A549 (cell line): ENCODE measurements around the gene SMAD3. TPM values are rescaled to one million over a fixed set of nuclear protein-coding genes. Genes with fewer than 3 reads are reported as not detected.

ENCODE experiments used
- ATAC-seq, 2 experiments: fragments of 200-7000 bp in 1 of 2; fragments of >200 bp in 1 of 2; cut with Nextera tagmentation in 1 of 2; cut with Tn5 transposase in 1 of 2; 3 replicates each; pipeline versions ENCODE4 v1.8.0 to v1.9.1; 2018 to 2020; ENCODE audit warnings: mild to moderate bottlenecking in 1 of 2, moderate library complexity in 1 of 2
- CTCF ChIA-PET: fragments of 300-600 bp; sonication (Branson Sonifier 250); formaldehyde crosslinking; extraction: SDS; loops from one replicate; lab custom pipeline; 2021; ENCODE audit warnings: antibody characterized with exemption, inconsistent platforms; lab: Yijun Ruan, JAX
- POLR2A ChIA-PET: fragments of 350-600 bp; formaldehyde crosslinking; extraction: SDS; loops from one replicate; lab custom pipeline; 2021; ENCODE audit warnings: antibody characterized with exemption, inconsistent platforms; lab: Yijun Ruan, JAX
- DNase-seq, 2 experiments: peaks; one replicate each; pipeline versions ENCODE4 v3.0.0 to v3.0.0-alpha.2; 2011 to 2016; ENCODE audit warnings: low read depth in 1 of 2, low spot score in 1 of 2
- FAIRE-seq: peaks from 2 replicates; lab custom pipeline; 2011; peaks lifted over from hg19 to GRCh38; lab: Jason Lieb, UNC
- H3K27ac ChIP-seq, 2 experiments: fragments of >200 bp; sonication (Bioruptor Twin); formaldehyde crosslinking; 3 replicates each; pipeline ENCODE4 v1.5.1; 2016 to 2017
- H3K4me1 ChIP-seq: fragments of >200 bp; sonication (Bioruptor Twin); formaldehyde crosslinking; 3 replicates; pipeline ENCODE4 v1.6.1; 2016
- H3K4me2 ChIP-seq: fragments of >200 bp; sonication (Bioruptor Twin); formaldehyde crosslinking; 3 replicates; pipeline ENCODE4 v1.6.1; 2016
- H3K4me3 ChIP-seq: fragments of >200 bp; sonication (Bioruptor Twin); formaldehyde crosslinking; 3 replicates; pipeline ENCODE4 v1.5.1; 2016
- H3K9me3 ChIP-seq: fragments of >200 bp; sonication (Bioruptor Twin); formaldehyde crosslinking; 3 replicates; pipeline ENCODE4 v1.6.1; 2016
- CEBPB ChIP-seq, 2 experiments: fragments of >200 bp in 1 of 2; sonication (Bioruptor Twin) in 1 of 2; formaldehyde crosslinking in 1 of 2; IDR thresholded peaks; 2 replicates each; pipeline ENCODE4 v1.6.1; 2012 to 2016
- EHMT2 ChIP-seq: fragments of 200-600 bp; sonication (generic); IDR thresholded peaks from 2 replicates; pipeline ENCODE4 v1.6.1; 2016; ENCODE audit warnings: antibody characterized with exemption, low read depth, mild to moderate bottlenecking, moderate library complexity
- FOSB ChIP-seq: fragments of 250-450 bp; sonication (Bioruptor Pico); IDR thresholded peaks from 2 replicates; pipeline ENCODE4 v1.5.0; 2020; ENCODE audit warnings: mild to moderate bottlenecking, moderate library complexity
- JUN ChIP-seq, 2 experiments: fragments of >200 bp; sonication (Bioruptor Twin); formaldehyde crosslinking; IDR thresholded peaks; 2 replicates in 1 of 2; 3 replicates in 1 of 2; pipeline ENCODE4 v1.6.1; 2016 to 2017
- MAFK ChIP-seq: fragments of 450-650 bp; IDR thresholded peaks from 2 replicates; pipeline ENCODE4 v1.6.1; 2014; ENCODE audit not compliant: partially characterized antibody
- MAZ ChIP-seq: fragments of 150-350 bp; IDR thresholded peaks from 2 replicates; pipeline ENCODE4 v1.6.1; 2014; ENCODE audit warnings: antibody characterized with exemption, low read depth, low read length, borderline replicate concordance
- MYC ChIP-seq: IDR thresholded peaks from 2 replicates; pipeline ENCODE4 v1.6.1; 2012; ENCODE audit warnings: mild to moderate bottlenecking, inconsistent platforms, low read length, improper control_type of control experiment, borderline replicate concordance
- RARB ChIP-seq: fragments of 250-450 bp; sonication (Bioruptor Pico); IDR thresholded peaks from 2 replicates; pipeline ENCODE4 v1.8.0; 2021; ENCODE audit warnings: mild to moderate bottlenecking, moderate library complexity
- RFX5 ChIP-seq: fragments of 450-650 bp; IDR thresholded peaks from 2 replicates; pipeline ENCODE4 v1.7.1; 2014; ENCODE audit warnings: antibody characterized with exemption, mild to moderate bottlenecking, moderate library complexity
- SREBF2 ChIP-seq: fragments of 450-650 bp; IDR thresholded peaks from 2 replicates; pipeline ENCODE4 v1.6.1; 2014; ENCODE audit warnings: mild to moderate bottlenecking, moderate library complexity
- ZFP36 ChIP-seq: fragments of 450-650 bp; IDR thresholded peaks from 2 replicates; pipeline ENCODE4 v1.6.1; 2014; ENCODE audit warnings: borderline replicate concordance; ENCODE audit not compliant: partially characterized antibody
- ZNF302 ChIP-seq: fragments of 250-450 bp; sonication (Bioruptor Pico); IDR thresholded peaks from 2 replicates; pipeline ENCODE4 v1.9.0; 2021; ENCODE audit warnings: inconsistent platforms, mild to moderate bottlenecking, moderate library complexity
- ZSCAN20 ChIP-seq: fragments of 250-450 bp; sonication (Bioruptor Pico); IDR thresholded peaks from 2 replicates; pipeline ENCODE4 v1.8.0; 2022; ENCODE audit warnings: mild to moderate bottlenecking, moderate library complexity
- WGBS: methylation state at CpG from one replicate; pipeline ENCODE4 v1.1.6; 2017; ENCODE audit errors: missing lambda C conversion rate; 5-methylcytosine and 5-hydroxymethylcytosine counted together
- polyA plus RNA-seq, 4 experiments: library from polyadenylated mRNA; depleted of rRNA in 3 of 4; stranded (reverse); fragments of >200 nt; fragmentation: RNase III in 1 of 4; extraction: RNeasy Plus Mini Kit Qiagen cat#74134 plus additional on column Dnase treatment in 1 of 4; gene quantifications; 2 replicates in 3 of 4; 3 replicates in 1 of 4; pipeline ENCODE4 v1.2.3, GENCODE V29; 2011 to 2017
- TF ChIP-seq, protein P1 (sequence below): fragments of 200-600 bp; sonication (generic); IDR thresholded peaks from 2 replicates; pipeline ENCODE4 v1.6.1; 2016; ENCODE audit warnings: antibody characterized with exemption, mild to moderate bottlenecking, moderate library complexity
- TF ChIP-seq, protein P2 (sequence below): fragments of >200 bp; sonication (Bioruptor Twin); formaldehyde crosslinking; IDR thresholded peaks from 3 replicates; pipeline ENCODE4 v1.6.1; 2016
- TF ChIP-seq, protein P3 (sequence below): fragments of >200 bp; sonication (Bioruptor Twin); formaldehyde crosslinking; IDR thresholded peaks from 2 replicates; pipeline ENCODE4 v1.6.1; 2016
- TF ChIP-seq, protein P4 (sequence below): fragments of 450-650 bp; IDR thresholded peaks from 2 replicates; pipeline ENCODE4 v1.6.1; 2014; ENCODE audit warnings: antibody characterized with exemption
- TF ChIP-seq, protein P5 (sequence below): fragments of 250-450 bp; sonication (Bioruptor Pico); IDR thresholded peaks from 2 replicates; pipeline ENCODE4 v1.5.0; 2020; ENCODE audit warnings: low read depth, mild to moderate bottlenecking, moderate library complexity
- TF ChIP-seq, protein P6 (sequence below): IDR thresholded peaks from 2 replicates; pipeline ENCODE4 v1.6.1; 2012; ENCODE audit warnings: low read depth, borderline replicate concordance
- TF ChIP-seq, protein P7 (sequence below): IDR thresholded peaks from 2 replicates; pipeline ENCODE4 v1.6.1; 2012

The SMAD3 gene
- polyA plus RNA-seq, 2 of the 4 experiments (the other 2 are of a cell fraction) = 74.6 to 77.2 TPM

DNA sequence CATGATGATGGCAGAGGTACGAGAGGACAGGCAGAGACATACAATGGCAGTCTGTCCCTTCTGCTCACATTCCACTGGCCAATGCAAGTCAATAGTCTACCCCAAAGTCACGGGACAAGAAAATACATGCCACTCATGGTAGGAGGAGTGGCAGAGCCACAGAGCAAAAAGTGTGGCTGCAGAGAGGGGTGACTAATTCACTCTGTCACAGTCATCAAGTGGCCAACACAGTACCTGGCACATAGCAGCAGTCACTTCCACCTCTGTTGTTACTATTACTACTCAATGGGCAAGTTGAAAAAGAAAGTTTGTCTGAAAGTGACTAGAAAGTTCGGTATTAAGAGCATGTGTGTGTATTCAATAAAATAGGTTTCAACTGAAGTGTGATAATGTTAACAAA, 91.4 kb downstream of the SMAD3 start (continued):
- TF ChIP-seq, protein P1, sequence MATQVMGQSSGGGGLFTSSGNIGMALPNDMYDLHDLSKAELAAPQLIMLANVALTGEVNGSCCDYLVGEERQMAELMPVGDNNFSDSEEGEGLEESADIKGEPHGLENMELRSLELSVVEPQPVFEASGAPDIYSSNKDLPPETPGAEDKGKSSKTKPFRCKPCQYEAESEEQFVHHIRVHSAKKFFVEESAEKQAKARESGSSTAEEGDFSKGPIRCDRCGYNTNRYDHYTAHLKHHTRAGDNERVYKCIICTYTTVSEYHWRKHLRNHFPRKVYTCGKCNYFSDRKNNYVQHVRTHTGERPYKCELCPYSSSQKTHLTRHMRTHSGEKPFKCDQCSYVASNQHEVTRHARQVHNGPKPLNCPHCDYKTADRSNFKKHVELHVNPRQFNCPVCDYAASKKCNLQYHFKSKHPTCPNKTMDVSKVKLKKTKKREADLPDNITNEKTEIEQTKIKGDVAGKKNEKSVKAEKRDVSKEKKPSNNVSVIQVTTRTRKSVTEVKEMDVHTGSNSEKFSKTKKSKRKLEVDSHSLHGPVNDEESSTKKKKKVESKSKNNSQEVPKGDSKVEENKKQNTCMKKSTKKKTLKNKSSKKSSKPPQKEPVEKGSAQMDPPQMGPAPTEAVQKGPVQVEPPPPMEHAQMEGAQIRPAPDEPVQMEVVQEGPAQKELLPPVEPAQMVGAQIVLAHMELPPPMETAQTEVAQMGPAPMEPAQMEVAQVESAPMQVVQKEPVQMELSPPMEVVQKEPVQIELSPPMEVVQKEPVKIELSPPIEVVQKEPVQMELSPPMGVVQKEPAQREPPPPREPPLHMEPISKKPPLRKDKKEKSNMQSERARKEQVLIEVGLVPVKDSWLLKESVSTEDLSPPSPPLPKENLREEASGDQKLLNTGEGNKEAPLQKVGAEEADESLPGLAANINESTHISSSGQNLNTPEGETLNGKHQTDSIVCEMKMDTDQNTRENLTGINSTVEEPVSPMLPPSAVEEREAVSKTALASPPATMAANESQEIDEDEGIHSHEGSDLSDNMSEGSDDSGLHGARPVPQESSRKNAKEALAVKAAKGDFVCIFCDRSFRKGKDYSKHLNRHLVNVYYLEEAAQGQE = no peak
- TF ChIP-seq, protein P2, sequence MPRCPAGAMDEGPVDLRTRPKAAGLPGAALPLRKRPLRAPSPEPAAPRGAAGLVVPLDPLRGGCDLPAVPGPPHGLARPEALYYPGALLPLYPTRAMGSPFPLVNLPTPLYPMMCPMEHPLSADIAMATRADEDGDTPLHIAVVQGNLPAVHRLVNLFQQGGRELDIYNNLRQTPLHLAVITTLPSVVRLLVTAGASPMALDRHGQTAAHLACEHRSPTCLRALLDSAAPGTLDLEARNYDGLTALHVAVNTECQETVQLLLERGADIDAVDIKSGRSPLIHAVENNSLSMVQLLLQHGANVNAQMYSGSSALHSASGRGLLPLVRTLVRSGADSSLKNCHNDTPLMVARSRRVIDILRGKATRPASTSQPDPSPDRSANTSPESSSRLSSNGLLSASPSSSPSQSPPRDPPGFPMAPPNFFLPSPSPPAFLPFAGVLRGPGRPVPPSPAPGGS = no peak

DNA sequence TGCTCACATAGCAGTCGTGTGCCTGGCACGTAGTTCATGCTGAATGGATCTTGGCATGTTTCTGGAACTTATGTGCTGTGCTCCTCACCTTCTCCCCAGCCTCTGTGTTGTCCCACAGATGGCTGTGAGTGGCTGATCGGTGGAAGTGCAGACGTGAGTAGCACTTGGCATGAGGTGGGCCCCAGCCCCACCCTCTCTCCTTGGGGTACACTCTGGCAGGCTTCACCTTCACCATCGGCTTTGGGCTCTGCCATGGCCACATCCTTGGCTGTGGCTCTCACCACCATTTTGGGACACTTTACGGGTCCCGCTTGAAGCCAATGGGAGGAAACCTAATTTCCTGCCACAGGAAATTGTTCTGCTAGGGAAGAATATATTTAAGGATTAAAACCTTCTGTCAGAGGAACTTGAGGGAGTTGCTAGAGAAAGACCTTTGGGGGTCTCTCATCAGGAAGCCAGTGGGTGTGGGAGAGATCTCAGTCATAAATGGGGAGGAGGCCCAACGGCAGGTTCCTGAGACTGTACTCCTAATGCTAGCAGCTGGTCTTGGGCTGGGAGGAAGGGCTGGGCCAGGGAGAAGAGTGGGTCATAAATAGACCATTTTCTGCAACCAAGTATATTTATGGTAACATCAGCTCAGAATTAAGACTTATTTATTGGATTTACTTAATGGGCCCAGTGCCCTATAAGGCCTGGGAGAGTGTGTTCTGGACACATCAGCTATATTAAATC, 92.3 kb downstream of the SMAD3 start:
- ChIA-PET POLR2A (no interaction called here), CTCF (interaction anchor here (0.8 to 4.8 kb wide), 3 partner anchors 18 to 212 kb away, joined by 3 to 18 read pairs (median 3); no protein-coding TSS in a partner anchor)
- H3K4me2 ChIP-seq = no peak overlapping the region
- peak overlapping the region in 1 of 2 experiments; percentile 71; a peak in 3 of 6 replicates for H3K27ac ChIP-seq
- FAIRE-seq = no peak
- ATAC-seq = peak in 1 of 2 experiments; percentile 10; a peak in 3 of 6 replicates
- DNase-seq = no peak
- H3K4me1 ChIP-seq = peaks cover 82% of the 10 kb centered on the region
- H3K9me3 ChIP-seq = no peaks in the 10 kb centered on the region
- WGBS = 90% methylated on average over 8 of the region's 8 CpGs
- TF ChIP-seq MAFK (peak; percentile 62), CEBPB (IDR thresholded peaks at IDR 0.05) (no peak)
- no peak overlapping the region for H3K4me3 ChIP-seq

DNA sequence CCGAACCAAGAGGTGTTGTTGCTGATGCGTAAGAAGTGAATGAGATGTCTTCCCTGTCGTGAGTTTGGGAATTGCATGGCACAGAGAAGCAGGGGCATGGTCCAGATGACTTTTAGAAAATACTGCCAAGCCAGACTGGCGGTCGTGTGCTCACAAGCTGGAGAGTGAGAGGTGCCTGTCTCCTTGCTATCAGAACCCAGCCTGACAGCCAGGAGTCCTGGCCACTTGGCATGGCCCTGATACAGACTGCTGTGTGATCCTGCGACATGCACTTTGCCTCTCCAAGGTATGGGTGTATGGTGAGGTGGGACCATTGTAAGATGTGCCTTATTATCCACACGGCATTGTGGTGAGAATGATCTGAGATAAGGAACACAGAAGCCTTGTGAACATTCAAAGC, 93.0 kb downstream of the SMAD3 start:
- peak; percentile 32 to 50; a peak in 3 of 6 replicates for ATAC-seq
- no peak for TF ChIP-seq MAZ
- no peak for TF ChIP-seq MYC
- TF ChIP-seq EHMT2 = no peak
- TF ChIP-seq RARB (CRISPR knock-in tag) = no peak
- no peak for TF ChIP-seq FOSB (CRISPR knock-in tag)
- TF ChIP-seq ZSCAN20 (CRISPR knock-in tag) = no peak
- TF ChIP-seq, protein P3, sequence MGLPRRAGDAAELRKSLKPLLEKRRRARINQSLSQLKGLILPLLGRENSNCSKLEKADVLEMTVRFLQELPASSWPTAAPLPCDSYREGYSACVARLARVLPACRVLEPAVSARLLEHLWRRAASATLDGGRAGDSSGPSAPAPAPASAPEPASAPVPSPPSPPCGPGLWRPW = no peak
- no peak for TF ChIP-seq ZFP36
- TF ChIP-seq, protein P4, sequence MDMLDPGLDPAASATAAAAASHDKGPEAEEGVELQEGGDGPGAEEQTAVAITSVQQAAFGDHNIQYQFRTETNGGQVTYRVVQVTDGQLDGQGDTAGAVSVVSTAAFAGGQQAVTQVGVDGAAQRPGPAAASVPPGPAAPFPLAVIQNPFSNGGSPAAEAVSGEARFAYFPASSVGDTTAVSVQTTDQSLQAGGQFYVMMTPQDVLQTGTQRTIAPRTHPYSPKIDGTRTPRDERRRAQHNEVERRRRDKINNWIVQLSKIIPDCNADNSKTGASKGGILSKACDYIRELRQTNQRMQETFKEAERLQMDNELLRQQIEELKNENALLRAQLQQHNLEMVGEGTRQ = no peak
- no peak for TF ChIP-seq SREBF2
- TF ChIP-seq, protein P5, sequence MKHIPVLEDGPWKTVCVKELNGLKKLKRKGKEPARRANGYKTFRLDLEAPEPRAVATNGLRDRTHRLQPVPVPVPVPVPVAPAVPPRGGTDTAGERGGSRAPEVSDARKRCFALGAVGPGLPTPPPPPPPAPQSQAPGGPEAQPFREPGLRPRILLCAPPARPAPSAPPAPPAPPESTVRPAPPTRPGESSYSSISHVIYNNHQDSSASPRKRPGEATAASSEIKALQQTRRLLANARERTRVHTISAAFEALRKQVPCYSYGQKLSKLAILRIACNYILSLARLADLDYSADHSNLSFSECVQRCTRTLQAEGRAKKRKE = no peak
- TF ChIP-seq RFX5 = no peak
- TF ChIP-seq, protein P1 = no peak
- TF ChIP-seq, protein P6, sequence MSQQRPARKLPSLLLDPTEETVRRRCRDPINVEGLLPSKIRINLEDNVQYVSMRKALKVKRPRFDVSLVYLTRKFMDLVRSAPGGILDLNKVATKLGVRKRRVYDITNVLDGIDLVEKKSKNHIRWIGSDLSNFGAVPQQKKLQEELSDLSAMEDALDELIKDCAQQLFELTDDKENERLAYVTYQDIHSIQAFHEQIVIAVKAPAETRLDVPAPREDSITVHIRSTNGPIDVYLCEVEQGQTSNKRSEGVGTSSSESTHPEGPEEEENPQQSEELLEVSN = no peak
- no peak for TF ChIP-seq JUN (IDR thresholded peaks at IDR 0.05)
- TF ChIP-seq, protein P7, sequence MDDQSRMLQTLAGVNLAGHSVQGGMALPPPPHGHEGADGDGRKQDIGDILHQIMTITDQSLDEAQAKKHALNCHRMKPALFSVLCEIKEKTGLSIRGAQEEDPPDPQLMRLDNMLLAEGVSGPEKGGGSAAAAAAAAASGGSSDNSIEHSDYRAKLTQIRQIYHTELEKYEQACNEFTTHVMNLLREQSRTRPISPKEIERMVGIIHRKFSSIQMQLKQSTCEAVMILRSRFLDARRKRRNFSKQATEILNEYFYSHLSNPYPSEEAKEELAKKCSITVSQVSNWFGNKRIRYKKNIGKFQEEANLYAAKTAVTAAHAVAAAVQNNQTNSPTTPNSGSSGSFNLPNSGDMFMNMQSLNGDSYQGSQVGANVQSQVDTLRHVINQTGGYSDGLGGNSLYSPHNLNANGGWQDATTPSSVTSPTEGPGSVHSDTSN = no peak
- no peak for TF ChIP-seq ZNF302 (CRISPR knock-in tag)
- no peak for TF ChIP-seq MAFK

More for the DNA sequence above, 93.0 kb downstream of the SMAD3 start:
- ChIA-PET POLR2A (no interaction called here), CTCF (interaction anchor here (0.8 to 4.8 kb wide), 3 partner anchors 17 to 212 kb away, joined by 3 to 18 read pairs (median 3); no protein-coding TSS in a partner anchor)
- no peak overlapping the region for H3K4me3 ChIP-seq
- DNase-seq (no peak), FAIRE-seq (no peak)
- H3K27ac ChIP-seq = peak overlapping the region; percentile 1 to 71; a peak in 3 of 6 replicates
- WGBS = 89% methylated on average over 7 of the region's 7 CpGs
- H3K4me2 ChIP-seq = no peak overlapping the region
- H3K9me3 ChIP-seq = no peaks in the 10 kb centered on the region
- peaks cover 79% of the 10 kb centered on the region for H3K4me1 ChIP-seq
